HG03575 (cell line): Measurements from ENCODE around the gene SH3BGRL.

Source experiments
- ATAC-seq: cut with Tn5 transposase; IDR thresholded peaks from one replicate; pipeline ENCODE4 v1.9.1; 2021; ENCODE audit not compliant: unreplicated experiment, insufficient number of reproducible peaks, low FRiP score; ENCODE audit errors: extremely low read depth

Gene SH3BGRL

GRCh38 chrX:81201671-81202455 is at the start of gene SH3BGRL, which contains the start of gene HMGN5:
Gene SH3BGRL, plus strand, starts transcription at chrX:81202102. Its CDS starts 99 bp downstream, at chrX:81202201.
Gene HMGN5, minus strand, starts transcription at chrX:81201913. Its CDS starts 80,364 bp downstream, at chrX:81121549.
- peak; percentile 74 for ATAC-seq

GRCh38 chrX:81168391-81168790 is 33.5 kb upstream of the SH3BGRL start:
- no peak for ATAC-seq

- ATAC-seq, result no peak
These were observed 27.6 kb upstream of the SH3BGRL start for GRCh38 chrX:81174286-81174685.

GRCh38 chrX:81195259-81195658 is 6.6 kb upstream of the SH3BGRL start:
- ATAC-seq, result no peak

- peak; percentile 94 for ATAC-seq
These were observed 6.2 kb upstream of the SH3BGRL start for GRCh38 chrX:81195712-81196111.

GRCh38 chrX:81201071-81201470 is 831 bp upstream of the SH3BGRL start:
- no peak for ATAC-seq

GRCh38 chrX:81202456-81202819 is 536 bp downstream of the SH3BGRL start:
- ATAC-seq, result no peak

GRCh38 chrX:81202943-81203342 is 1.0 kb downstream of the SH3BGRL start:
- no peak for ATAC-seq

- no peak for ATAC-seq
These were observed 3.6 kb downstream of the SH3BGRL start for GRCh38 chrX:81205551-81205950.

- ATAC-seq, result no peak
These were observed 4.6 kb downstream of the SH3BGRL start for GRCh38 chrX:81206476-81206875.

- ATAC-seq, result no peak
These were observed 7.0 kb downstream of the SH3BGRL start for GRCh38 chrX:81208916-81209315.

GRCh38 chrX:81215685-81216084 is 13.8 kb downstream of the SH3BGRL start:
- ATAC-seq, result no peak

GRCh38 chrX:81229229-81229628 is 27.3 kb downstream of the SH3BGRL start:
- ATAC-seq, result no peak

GRCh38 chrX:81229901-81230300 is 28.0 kb downstream of the SH3BGRL start:
- ATAC-seq, result no peak

GRCh38 chrX:81231476-81231875 is 29.6 kb downstream of the SH3BGRL start:
- ATAC-seq, result no peak

GRCh38 chrX:81232218-81232617 is 30.3 kb downstream of the SH3BGRL start:
- no peak for ATAC-seq

- ATAC-seq, result no peak
These were observed 35.6 kb downstream of the SH3BGRL start for GRCh38 chrX:81237516-81237915.

- ATAC-seq, result no peak
These were observed 36.3 kb downstream of the SH3BGRL start for GRCh38 chrX:81238166-81238565.

- no peak for ATAC-seq
These were observed 38.9 kb downstream of the SH3BGRL start for GRCh38 chrX:81240701-81241331.

- ATAC-seq, result no peak
These were observed 39.9 kb downstream of the SH3BGRL start for GRCh38 chrX:81241753-81242152.
